Activated CD4-positive, alpha-beta T cell treated with anti-CD3 and anti-CD28 coated beads, Interleukin-2, amount 10 ng/mL, durations not matched to agents 7 days and 5 days (primary cell): ENCODE data around the gene ETFA. TPM values are rescaled to one million over a fixed set of nuclear protein-coding genes. Genes with fewer than 3 reads are reported as not detected.

ENCODE experiments used
- CTCF ChIA-PET: fragments of 350-600 bp; sonication (Branson Sonifier 250); formaldehyde crosslinking; loops from one replicate; lab custom pipeline; 2021; ENCODE audit warnings: antibody characterized with exemption; lab: Charles Lee
- POLR2A ChIA-PET: fragments of 350-600 bp; sonication (Branson Sonifier 250); formaldehyde crosslinking; loops from one replicate; lab custom pipeline; 2021; ENCODE audit warnings: antibody characterized with exemption; lab: Charles Lee
- DNase-seq: peaks from one replicate; pipeline ENCODE4 v3.0.0-alpha.2; 2020
- H3K27ac Mint-ChIP-seq: one replicate; pipeline ENCODE4 v1.8.0; 2021; ENCODE audit warnings: mild to moderate bottlenecking, moderate library complexity, mixed read lengths
- H3K27me3 Mint-ChIP-seq: one replicate; pipeline ENCODE4 v1.8.0; 2021; ENCODE audit warnings: mixed read lengths
- H3K36me3 Mint-ChIP-seq: one replicate; pipeline ENCODE4 v1.8.0; 2021; ENCODE audit warnings: low read depth, mixed read lengths
- H3K4me1 Mint-ChIP-seq: one replicate; pipeline ENCODE4 v1.8.0; 2021; ENCODE audit warnings: mixed read lengths
- H3K4me3 Mint-ChIP-seq: one replicate; pipeline ENCODE4 v1.8.0; 2021; ENCODE audit warnings: mild to moderate bottlenecking, moderate library complexity, mixed read lengths
- H3K9me3 Mint-ChIP-seq: one replicate; pipeline ENCODE4 v1.8.0; 2021; ENCODE audit warnings: mixed read lengths
- total RNA-seq, 2 experiments: library from RNA; stranded (reverse); gene quantifications; one replicate each; pipeline ENCODE4 v1.2.3, GENCODE V29; 2021

ETFA gene
- total RNA-seq, 2 experiments from 2014 or later = 81.6 to 82.9 TPM

DNA sequence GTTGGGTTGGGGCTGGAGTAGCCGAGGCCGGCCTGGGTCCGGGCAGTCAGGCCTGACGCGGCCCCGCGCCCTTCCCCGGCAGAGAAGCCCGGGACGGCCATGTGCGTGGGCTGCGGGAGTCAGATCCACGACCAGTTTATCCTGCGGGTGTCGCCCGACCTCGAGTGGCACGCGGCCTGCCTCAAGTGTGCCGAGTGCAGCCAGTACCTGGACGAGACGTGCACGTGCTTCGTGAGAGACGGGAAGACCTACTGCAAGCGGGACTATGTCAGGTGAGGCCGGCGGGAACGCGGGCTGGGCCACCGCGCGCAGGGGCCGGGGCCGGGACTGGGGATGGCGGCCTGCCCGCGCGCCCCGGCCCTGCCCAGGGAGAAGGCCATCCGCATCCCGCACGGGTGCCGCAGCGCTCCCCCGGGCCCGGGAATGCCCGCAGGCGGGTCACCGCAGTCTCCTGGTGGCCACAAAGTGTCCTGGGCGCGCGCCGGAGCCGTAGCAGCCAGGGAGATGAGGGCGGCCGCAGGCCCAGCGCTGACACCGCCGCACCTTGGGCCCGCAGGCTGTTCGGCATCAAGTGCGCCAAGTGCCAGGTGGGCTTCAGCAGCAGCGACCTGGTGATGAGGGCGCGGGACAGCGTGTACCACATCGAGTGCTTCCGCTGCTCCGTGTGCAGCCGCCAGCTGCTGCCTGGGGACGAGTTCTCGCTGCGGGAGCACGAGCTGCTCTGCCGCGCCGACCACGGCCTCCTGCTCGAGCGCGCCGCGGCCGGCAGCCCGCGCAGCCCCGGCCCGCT is 26.6 kb upstream of the ETFA start:
- POLR2A ChIA-PET = no interaction called here

DNA sequence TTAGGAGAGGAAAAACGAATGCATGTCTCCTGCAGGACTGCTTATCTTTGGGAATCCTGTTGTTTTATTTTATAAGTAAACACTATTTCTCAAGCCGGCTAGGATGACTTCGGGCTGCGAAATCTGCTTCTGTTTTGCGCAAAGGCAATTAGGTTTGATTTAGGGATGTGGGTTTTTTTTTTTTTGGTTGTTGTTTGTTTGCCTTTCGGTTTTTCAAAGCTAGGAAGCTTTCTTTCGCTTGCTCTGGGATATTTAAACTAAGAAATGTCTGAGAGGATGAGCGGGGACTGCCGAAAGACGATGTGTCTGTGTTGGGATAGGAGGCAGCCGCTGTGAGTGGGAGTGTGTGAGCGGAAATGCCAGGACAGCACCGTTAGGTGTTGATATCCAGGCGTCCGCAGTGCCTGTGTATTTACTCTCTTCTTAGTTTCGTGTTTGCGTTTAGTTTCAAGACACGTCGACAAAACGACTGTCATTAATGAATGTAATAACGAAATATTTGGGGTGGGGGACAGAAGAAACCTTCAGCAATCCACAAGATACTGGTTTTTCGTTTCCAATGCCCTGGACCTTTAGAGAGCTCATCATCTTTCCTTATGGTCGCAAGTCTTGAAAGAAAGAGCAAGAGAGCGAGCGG is 25.9 kb upstream of the ETFA start:
- H3K9me3 Mint-ChIP-seq = no peaks in the 10 kb centered on the region
- CTCF ChIA-PET = interaction anchor here (1.1 to 4.3 kb wide), 2 partner anchors 8 to 19 kb away, joined by 3 to 18 read pairs; no protein-coding TSS in a partner anchor
- DNase-seq = no peak
- peaks cover 9% of the 10 kb centered on the region for H3K36me3 Mint-ChIP-seq
- H3K4me1 Mint-ChIP-seq = peaks cover 62% of the 10 kb centered on the region
- peak overlapping the region; percentile 74 for H3K27ac Mint-ChIP-seq
- H3K4me3 Mint-ChIP-seq = peak overlapping the region; percentile 67
- POLR2A ChIA-PET = no interaction called here
- H3K27me3 Mint-ChIP-seq = peaks cover 63% of the 10 kb centered on the region

More for the DNA sequence above, 26.6 kb upstream of the ETFA start:
- no peaks in the 10 kb centered on the region for H3K9me3 Mint-ChIP-seq
- peak overlapping the region; percentile 74 for H3K27ac Mint-ChIP-seq
- peaks cover 9% of the 10 kb centered on the region for H3K36me3 Mint-ChIP-seq
- peak overlapping the region; percentile 67 for H3K4me3 Mint-ChIP-seq
- peaks cover 63% of the 10 kb centered on the region for H3K27me3 Mint-ChIP-seq
- no peak for DNase-seq
- CTCF ChIA-PET = interaction anchor here (1.1 kb wide), 1 partner anchor 18 kb away, joined by 3 read pairs; no protein-coding TSS in a partner anchor
- H3K4me1 Mint-ChIP-seq = peaks cover 63% of the 10 kb centered on the region

DNA sequence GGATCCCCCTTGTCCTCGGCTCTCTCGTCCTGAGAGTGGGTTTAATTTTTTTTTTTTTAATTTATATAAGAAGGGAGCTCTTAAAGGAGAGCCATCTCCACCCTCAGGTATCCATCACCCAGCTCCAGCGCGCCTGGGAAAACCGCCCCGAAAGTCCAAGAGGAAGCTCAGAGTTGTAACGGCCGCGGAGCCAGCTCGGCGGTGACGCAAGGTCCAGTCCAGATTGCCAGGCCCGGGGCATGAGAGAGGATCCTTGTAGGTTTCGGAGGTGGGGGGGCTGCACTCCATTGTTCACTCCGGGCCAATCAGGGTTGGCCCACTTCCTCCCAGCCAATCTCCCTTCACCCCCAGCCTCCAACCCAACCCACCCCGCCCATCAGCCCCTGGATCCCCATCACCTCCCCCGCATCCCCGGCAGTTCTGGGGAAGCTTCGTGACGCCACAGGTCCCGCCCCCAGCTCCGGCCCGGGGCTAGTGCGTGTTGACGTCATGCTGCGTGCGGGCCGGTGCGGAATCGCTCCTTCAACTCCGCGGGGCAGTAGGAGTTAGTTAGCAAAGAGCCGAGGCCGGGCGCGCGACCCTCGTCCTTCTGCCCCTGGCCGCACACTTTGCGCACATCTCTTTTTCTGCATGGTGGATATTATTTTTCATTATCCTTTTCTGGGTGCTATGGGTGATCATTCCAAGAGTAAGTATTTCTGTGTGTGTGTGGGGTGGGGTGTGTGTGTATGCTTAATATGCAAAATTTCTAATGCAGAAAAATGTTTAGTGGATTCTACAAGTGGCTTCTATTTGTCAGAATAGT is 25.2 kb upstream of the ETFA start, which contains the start of gene ISL2:
Gene ISL2 (plus strand): TSS at position 520 of the 805 bp plus-strand sequence. CDS start 111 bp downstream, at position 631.
- H3K36me3 Mint-ChIP-seq = peaks cover 9% of the 10 kb centered on the region
- peak within 1 kb of the TSS; percentile 82 for H3K27ac Mint-ChIP-seq
- DNase-seq = peak; percentile 71
- no peaks in the 10 kb centered on the region for H3K9me3 Mint-ChIP-seq
- H3K4me1 Mint-ChIP-seq = peaks cover 55% of the 10 kb centered on the region
- H3K27me3 Mint-ChIP-seq = peaks cover 56% of the 10 kb centered on the region
- H3K4me3 Mint-ChIP-seq = peak within 1 kb of the TSS; percentile 67
- CTCF ChIA-PET = interaction anchor here (0.6 to 4.3 kb wide), 5 partner anchors 9 to 1222 kb away, joined by 3 to 18 read pairs (median 4); no protein-coding TSS in a partner anchor
- POLR2A ChIA-PET = no interaction called here

DNA sequence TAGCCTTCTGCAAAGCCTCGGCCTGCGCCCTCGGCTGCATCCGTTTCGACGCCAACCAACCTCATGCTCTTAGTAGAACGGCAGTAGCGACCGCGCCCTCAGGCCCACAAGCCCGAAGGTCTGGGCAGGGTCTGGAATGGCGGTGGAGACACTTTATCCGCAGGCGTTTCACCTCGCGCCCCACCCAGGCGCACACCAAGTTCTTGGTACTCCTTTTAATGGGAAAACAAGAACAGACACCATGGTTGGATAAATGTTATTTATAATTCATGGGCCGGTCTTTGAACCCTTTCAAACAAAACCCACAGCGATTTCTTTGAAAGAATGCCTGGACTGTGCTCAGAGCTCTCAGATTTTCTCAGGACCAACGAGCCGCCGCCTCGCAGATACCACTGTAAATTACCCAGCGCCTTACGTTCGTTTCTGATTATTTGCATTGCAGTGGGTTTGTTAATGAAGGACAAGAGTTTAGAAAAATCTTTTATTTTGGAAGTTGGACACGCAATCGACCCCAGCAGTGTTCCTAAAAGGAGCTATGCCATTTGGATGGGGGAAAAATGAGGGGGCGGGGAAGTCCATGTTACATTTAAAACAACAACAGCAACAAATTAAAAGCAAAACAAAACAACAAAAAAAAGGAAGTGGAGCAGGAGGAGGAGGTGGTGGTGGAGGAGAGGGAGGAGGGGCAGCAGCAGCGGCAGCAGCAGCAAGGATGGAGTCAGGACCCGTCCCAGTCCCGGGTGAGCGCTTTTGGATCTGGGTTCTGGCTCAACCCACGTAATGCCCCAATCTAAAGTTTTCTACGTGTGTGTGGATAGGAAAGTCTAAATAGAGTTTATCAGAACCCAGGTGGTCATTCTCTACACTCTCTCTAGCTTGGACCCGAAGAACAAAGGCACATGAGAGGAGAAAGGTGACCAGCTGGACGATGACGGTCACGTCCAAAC is 24.3 kb upstream of the ETFA start:
- peaks cover 54% of the 10 kb centered on the region for H3K27me3 Mint-ChIP-seq
- H3K4me1 Mint-ChIP-seq = peaks cover 49% of the 10 kb centered on the region
- peaks cover 9% of the 10 kb centered on the region for H3K36me3 Mint-ChIP-seq
- peak; percentile 42 for DNase-seq
- no peaks in the 10 kb centered on the region for H3K9me3 Mint-ChIP-seq
- ChIA-PET CTCF (interaction anchor here (0.6 to 4.3 kb wide), 6 partner anchors 10 to 1389 kb away, joined by 3 to 18 read pairs (median 4); no protein-coding TSS in a partner anchor), POLR2A (no interaction called here)
- H3K4me3 Mint-ChIP-seq = peak overlapping the region; percentile 67
- H3K27ac Mint-ChIP-seq = peak overlapping the region; percentile 82

DNA sequence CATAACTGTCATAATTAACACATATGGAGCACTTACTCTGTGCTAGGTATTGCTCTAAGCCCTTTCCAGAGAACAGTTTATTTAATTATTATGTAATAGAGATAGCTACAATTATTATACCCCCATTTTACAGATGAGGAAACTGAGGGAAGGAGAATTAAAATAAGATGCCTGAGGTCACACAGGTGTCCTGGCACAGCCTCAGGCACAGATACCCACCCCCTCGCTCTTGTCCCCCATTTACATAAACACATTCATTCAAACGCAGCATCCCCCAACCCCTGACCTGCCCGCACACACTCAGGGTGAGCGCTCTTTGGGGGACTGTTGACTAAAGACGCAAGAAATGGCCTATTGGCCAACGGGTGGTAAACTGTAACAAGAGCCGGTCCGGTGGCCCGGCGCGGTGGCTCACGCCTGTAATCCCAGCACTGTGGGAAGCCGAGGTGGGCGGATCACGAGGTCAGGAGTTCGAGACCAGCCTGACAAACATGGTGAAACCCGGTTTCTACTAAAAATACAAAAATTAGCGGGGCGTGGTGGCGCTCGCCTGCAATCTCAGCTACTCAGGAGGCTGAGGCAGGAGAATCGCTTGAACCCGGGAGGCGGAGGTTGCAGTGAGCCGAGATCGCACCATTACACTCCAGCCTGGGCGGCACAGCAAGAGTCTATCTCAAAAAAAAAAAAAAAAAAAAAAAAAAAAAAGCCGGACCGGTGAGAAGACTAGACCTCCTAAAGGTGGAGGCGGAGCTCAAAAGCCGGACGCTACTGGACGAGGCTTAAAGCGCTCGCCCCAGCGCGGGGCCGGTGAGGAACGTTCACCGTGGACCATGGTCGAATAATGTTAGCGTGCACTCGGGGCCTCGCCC is 23.4 kb upstream of the ETFA start:
- ChIA-PET CTCF (interaction anchor here (0.7 to 4.3 kb wide), 7 partner anchors 11 to 1390 kb away, joined by 3 to 18 read pairs (median 4); no protein-coding TSS in a partner anchor), POLR2A (no interaction called here)
- Mint-ChIP-seq H3K27ac (peak overlapping the region; percentile 82), H3K9me3 (no peaks in the 10 kb centered on the region), H3K4me3 (peak overlapping the region; percentile 67), H3K4me1 (peaks cover 41% of the 10 kb centered on the region), H3K27me3 (peaks cover 53% of the 10 kb centered on the region), H3K36me3 (peaks cover 9% of the 10 kb centered on the region)
- no peak for DNase-seq

DNA sequence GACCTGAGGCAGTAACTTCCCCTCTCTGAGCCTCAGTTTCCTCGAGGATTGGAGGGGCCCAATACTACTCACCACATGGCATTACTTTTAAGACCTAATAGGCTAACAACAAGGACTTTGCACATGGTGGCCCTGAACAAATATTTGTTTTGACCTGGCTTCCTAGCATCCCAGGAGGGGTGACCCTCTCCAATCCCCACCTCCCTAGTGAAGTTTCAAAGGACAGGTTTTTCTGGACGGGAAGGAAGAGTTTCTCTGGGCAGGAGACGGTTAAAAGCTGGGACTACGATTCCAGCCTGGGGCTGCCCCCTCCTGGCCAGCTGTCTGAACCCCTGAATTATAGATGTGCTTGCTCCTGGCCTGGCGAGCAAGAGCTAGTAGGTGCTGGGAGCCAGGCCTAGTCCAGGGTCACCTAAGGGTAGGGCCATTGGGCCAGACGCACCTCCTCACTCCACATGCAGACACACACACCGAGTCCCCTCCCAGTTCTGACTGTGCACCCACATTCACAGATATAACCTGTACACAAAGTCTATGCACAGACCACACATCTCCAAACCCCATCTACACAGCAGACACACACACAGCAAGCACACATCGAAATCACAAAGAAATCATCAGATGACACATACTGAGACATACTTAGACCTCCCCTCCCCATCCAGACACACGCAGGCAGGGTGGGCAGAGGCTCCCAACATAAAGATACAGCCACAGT is 22.6 kb upstream of the ETFA start:
- no peaks in the 10 kb centered on the region for H3K9me3 Mint-ChIP-seq
- H3K4me3 Mint-ChIP-seq = no peak overlapping the region
- ChIA-PET CTCF (interaction anchor here (0.7 to 4.3 kb wide), 3 partner anchors 12 to 19 kb away, joined by 4 to 18 read pairs (median 4); no protein-coding TSS in a partner anchor), POLR2A (no interaction called here)
- peaks cover 51% of the 10 kb centered on the region for H3K27me3 Mint-ChIP-seq
- no peak overlapping the region for H3K27ac Mint-ChIP-seq
- H3K4me1 Mint-ChIP-seq = peaks cover 34% of the 10 kb centered on the region
- DNase-seq = no peak
- H3K36me3 Mint-ChIP-seq = peaks cover 9% of the 10 kb centered on the region

DNA sequence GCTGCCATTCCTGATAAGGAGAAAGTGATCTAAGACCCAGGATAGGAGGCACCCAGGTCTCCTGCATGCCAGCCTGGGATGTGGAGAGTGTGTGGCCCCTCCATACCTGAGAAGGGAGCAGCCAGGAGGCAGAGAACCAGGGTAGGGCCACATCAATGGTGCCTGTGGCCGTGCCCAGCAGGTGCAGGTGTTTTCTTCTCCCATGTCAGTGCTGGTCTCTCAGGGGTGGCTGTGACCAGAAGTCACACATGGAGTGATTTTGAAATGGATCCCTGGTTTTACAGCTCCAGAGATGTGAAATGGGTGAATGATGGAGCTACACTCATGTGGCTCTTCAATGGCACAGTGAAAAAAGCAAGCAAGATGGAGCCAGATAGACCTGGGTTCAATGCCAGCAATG is 22.0 kb upstream of the ETFA start:
- no peaks in the 10 kb centered on the region for H3K9me3 Mint-ChIP-seq
- CTCF ChIA-PET = interaction anchor here (1.9 to 4.3 kb wide), 2 partner anchors 12 to 17 kb away, joined by 4 to 18 read pairs; no protein-coding TSS in a partner anchor

DNA sequence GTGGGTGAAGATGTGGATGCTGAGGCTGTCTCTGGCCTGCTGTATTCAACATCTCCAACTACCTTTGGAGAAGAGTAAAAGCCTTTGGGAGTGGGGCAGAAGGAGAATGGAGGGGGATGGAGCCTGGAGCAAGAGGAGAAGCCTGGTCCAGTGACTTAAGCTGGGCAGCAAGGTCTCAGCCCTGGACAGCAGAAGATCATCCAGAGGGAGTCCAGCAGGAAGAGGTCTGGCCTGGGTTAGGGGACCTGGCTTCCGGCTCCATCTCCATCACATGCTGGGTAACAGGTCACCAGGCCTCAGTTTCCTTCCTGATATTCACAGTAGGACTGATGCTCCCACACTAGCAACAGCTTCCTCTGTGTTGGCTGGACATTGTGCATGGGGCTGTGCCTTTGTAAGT is 21.5 kb upstream of the ETFA start:
- CTCF ChIA-PET = interaction anchor here (0.6 to 4.3 kb wide), 3 partner anchors 13 to 36 kb away, joined by 3 to 18 read pairs (median 4); no protein-coding TSS in a partner anchor
- POLR2A ChIA-PET = no interaction called here
- H3K27ac Mint-ChIP-seq = no peak overlapping the region
- H3K36me3 Mint-ChIP-seq = peaks cover 4% of the 10 kb centered on the region
- peaks cover 53% of the 10 kb centered on the region for H3K27me3 Mint-ChIP-seq
- no peak overlapping the region for H3K4me3 Mint-ChIP-seq
- no peaks in the 10 kb centered on the region for H3K9me3 Mint-ChIP-seq
- no peak for DNase-seq
- peaks cover 29% of the 10 kb centered on the region for H3K4me1 Mint-ChIP-seq

More for the DNA sequence above, 22.0 kb upstream of the ETFA start:
- peaks cover 49% of the 10 kb centered on the region for H3K27me3 Mint-ChIP-seq
- peaks cover 4% of the 10 kb centered on the region for H3K36me3 Mint-ChIP-seq
- no peak for DNase-seq
- H3K27ac Mint-ChIP-seq = no peak overlapping the region
- POLR2A ChIA-PET = no interaction called here
- H3K4me3 Mint-ChIP-seq = no peak overlapping the region
- peaks cover 29% of the 10 kb centered on the region for H3K4me1 Mint-ChIP-seq

DNA sequence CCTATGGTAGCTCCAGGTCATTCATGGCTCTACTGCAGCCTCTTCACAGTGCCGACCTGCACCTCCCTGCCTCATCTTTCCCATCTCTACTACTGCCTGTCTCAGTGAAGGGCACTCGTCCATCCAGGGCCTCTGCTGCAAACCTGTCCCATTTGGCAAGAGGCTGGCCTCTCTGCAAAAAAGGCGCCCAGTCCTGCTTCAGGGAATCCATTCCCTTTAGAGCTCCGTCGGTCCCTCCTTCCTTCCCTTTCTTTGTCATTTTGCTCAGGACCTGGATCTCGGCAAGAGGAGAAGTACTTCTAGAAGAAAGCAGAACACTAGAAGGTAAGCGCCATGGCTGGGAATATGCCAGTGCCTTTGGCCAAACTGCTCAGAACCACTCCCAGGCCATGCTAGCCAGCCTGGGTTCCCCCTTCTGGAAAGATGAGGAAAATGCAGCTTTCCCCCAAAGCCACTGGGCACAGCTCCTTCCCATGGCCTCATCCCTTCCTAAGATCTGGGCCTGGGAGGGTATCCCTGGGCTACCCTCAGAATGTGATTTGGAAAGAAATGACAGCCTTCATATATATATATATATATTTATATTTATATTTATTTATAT is 18.9 kb upstream of the ETFA start:
- no peaks in the 10 kb centered on the region for H3K9me3 Mint-ChIP-seq
- H3K36me3 Mint-ChIP-seq = peaks cover 1% of the 10 kb centered on the region
- no peak overlapping the region for H3K4me3 Mint-ChIP-seq
- H3K4me1 Mint-ChIP-seq = peaks cover 6% of the 10 kb centered on the region
- CTCF ChIA-PET = interaction anchor here (1.3 to 1.4 kb wide), 3 partner anchors 10 to 138 kb away, joined by 3 to 4 read pairs (median 3); no protein-coding TSS in a partner anchor
- peaks cover 43% of the 10 kb centered on the region for H3K27me3 Mint-ChIP-seq
- POLR2A ChIA-PET = interaction anchor here (0.6 kb wide), 1 partner anchor 19 kb away, joined by 3 read pairs; no protein-coding TSS in a partner anchor
- DNase-seq = no peak
- H3K27ac Mint-ChIP-seq = no peak overlapping the region

DNA sequence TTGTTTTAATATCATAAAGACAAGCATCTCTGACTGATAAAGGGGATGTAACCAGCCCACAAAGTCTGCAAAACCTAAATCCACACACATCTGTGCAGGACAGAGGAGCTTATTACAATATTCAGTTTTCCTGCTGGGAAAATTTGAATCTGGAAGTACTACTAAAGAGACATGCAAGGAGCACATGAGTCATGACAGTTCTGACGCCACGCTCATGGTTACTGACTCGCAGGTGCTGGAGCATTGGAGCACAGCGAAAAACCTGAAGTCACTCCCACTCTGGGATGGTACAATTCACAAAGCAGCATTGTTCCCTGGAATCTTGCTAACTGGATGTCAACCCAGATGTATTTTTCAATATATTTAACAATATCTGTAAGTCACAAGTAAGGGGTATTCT is 17.7 kb upstream of the ETFA start:
- DNase-seq = no peak
- Mint-ChIP-seq H3K9me3 (no peaks in the 10 kb centered on the region), H3K4me3 (no peak overlapping the region), H3K36me3 (no peaks in the 10 kb centered on the region), H3K27me3 (peaks cover 46% of the 10 kb centered on the region), H3K4me1 (peaks cover under 1% of the 10 kb centered on the region), H3K27ac (no peak overlapping the region)
- ChIA-PET POLR2A (no interaction called here), CTCF (interaction anchor here (1.4 kb wide), 1 partner anchor 16 kb away, joined by 3 read pairs; no protein-coding TSS in a partner anchor)
